ENCODE measurements around the gene CLDN4.
"Not testable (repeated sequence)": the region's sequence is repeated elsewhere in the genome, so short reads cannot be mapped to it uniquely, and the experiment has no call there.

The CLDN4 gene, protein sequence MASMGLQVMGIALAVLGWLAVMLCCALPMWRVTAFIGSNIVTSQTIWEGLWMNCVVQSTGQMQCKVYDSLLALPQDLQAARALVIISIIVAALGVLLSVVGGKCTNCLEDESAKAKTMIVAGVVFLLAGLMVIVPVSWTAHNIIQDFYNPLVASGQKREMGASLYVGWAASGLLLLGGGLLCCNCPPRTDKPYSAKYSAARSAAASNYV

DNA sequence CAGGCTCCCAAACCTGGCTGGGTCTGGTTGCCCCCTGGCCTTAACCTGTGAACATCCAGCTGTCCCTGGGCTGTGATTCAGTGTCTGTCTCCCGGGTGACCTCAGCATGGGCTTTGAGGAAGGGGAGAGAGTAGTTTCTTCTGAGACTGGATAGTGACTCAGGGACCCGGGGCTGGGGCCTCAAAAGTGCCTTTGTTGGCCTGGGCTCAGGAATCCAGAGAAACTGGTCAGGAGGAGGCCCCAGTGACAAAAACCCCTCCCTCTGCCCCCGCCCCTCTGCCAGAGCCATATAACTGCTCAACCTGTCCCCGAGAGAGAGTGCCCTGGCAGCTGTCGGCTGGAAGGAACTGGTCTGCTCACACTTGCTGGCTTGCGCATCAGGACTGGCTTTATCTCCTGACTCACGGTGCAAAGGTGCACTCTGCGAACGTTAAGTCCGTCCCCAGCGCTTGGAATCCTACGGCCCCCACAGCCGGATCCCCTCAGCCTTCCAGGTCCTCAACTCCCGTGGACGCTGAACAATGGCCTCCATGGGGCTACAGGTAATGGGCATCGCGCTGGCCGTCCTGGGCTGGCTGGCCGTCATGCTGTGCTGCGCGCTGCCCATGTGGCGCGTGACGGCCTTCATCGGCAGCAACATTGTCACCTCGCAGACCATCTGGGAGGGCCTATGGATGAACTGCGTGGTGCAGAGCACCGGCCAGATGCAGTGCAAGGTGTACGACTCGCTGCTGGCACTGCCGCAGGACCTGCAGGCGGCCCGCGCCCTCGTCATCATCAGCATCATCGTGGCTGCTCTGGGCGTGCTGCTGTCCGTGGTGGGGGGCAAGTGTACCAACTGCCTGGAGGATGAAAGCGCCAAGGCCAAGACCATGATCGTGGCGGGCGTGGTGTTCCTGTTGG lies at the start of gene CLDN4:
Gene CLDN4 (plus strand): TSS at position 316 of the 903 bp plus-strand sequence. CDS start 206 bp downstream, at position 522.
- in situ Hi-C loops (cut with HindIII; ENCODE audit: low sequenced_read_pairs) = no loop called here

DNA sequence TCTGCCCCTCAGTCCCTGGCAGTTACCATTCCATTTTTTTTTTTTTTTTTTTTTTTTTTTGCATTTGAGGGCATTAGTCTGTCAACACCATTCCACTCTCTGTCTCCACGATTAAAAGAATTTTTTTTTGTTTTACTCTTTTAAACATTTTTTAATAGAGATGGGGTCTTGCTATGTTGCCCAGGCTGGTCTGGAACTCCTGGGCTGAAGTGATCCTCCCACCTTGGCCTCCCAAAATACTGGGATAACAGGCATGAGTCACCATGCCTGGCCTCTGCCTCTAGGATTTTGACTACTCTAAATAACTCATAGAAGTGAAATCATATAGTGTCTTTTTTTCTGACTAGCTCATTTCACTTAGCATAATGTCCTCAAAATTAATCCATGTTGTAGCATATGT lies 44.2 kb upstream of the CLDN4 start:
- in situ Hi-C loops (cut with HindIII; ENCODE audit: low sequenced_read_pairs) = no loop called here

DNA sequence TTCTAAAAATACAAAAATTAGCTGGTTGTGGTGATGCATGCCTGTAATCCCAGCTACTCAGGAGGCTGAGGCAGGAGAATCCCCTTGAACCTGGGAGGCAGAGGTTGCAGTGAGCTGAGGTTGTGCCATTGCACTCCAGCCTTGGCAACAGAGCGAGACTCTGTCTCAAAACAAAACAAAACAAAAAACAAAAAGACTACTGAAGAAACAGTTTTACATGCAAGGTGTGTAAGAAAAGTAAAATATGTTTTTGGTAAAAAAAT lies 43.1 kb upstream of the CLDN4 start:
- in situ Hi-C loops (cut with HindIII; ENCODE audit: low sequenced_read_pairs) = not testable (repeated sequence)

DNA sequence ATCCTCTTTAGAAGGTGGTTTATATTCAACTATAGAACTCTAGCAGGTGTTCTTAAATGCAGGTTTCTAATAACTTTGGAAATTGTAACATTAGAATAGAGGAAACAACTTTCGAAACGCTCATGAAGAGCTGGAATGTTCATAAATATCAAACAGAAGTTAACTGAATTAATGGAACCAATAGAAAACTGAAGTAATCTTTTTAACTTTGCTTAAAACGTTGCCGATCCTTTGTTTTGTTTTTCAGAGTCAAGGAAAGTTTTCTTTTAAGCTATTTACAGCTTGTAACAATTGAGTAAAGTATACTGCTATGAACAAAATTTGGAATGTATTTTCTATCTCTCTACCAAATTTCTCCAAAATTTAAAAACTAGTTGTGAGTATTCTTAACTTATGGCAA lies 41.7 kb upstream of the CLDN4 start:
- in situ Hi-C loops (cut with HindIII; ENCODE audit: low sequenced_read_pairs) = no loop called here

DNA sequence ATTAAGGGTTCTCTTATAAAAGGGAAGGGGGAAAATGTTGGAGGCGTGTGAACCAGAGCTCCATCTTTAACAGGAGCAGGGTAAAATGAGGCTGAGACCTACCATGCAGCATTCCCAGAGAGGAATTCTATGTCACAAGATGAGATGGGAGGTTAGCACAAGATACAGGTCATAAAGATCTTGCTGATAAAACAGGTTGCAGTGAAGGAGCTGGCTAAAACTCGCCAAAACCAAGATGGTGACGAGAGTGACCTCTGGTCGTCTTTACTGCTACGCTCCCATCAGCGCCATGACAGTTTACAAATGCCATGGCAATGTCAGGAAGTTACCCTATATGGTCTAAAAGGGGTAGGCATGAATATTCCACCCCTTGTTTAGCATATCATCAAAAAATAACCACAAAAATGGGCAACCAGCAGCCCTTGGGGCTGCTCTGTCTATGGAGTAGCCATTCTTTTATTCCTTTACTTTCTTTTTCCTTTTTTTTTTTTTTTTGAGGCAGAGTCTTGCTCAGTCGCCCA lies 39.6 kb upstream of the CLDN4 start:
- in situ Hi-C loops (cut with HindIII; ENCODE audit: low sequenced_read_pairs) = not testable (repeated sequence)

DNA sequence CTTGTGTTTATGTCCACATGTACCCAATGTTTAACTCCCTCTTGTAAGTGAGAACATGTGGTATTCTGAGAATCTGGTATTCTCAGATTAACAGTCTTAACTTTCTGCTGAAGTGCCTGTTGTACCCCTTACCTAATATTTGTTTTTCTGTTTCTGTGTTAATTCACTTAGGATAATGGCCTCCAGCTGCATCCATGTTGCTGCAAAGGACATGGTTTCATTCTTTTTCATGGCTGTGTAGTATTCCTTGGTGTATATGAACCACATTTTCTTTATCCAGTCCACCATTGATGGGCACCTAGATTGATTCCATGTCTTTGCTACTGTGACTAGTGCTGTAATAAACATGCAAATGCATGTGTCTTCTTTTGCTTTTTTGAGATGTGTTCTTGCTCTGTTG lies 35.6 kb upstream of the CLDN4 start:
- in situ Hi-C loops (cut with HindIII; ENCODE audit: low sequenced_read_pairs) = not testable (repeated sequence)

DNA sequence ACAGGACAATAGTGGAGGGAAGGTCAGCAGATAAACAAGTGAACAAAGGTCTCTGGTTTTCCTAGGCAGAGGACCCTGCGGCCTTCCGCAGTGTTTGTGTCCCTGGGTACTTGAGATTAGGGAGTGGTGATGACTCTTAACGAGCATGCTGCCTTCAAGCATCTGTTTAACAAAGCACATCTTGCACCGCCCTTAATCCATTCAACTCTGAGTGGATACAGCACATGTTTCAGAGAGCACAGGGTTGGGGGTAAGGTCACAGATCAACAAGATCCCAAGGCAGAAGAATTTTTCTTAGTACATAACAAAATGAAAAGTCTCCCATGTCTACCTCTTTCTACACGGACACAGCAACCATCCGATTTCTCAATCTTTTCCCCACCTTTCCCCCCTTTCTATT lies 34.1 kb upstream of the CLDN4 start:
- in situ Hi-C loops (cut with HindIII; ENCODE audit: low sequenced_read_pairs) = not testable (repeated sequence)

DNA sequence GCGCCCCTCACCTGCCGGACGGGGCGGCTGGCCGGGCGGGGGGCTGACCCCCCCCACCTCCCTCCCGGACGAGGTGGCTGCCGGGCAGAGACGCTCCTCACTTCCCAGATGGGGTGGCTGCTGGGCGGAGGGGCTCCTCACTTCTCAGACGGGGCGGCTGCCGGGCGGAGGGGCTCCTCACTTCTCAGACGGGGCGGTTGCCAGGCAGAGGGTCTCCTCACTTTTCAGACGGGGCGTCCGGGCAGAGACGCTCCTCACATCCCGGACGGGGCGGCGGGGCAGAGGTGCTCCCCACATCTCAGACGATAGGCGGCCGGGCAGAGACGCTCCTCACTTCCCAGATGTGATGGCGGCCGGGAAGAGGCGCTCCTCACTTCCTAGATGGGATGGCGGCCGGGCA lies 33.6 kb upstream of the CLDN4 start:
- in situ Hi-C loops (cut with HindIII; ENCODE audit: low sequenced_read_pairs) = not testable (repeated sequence)

DNA sequence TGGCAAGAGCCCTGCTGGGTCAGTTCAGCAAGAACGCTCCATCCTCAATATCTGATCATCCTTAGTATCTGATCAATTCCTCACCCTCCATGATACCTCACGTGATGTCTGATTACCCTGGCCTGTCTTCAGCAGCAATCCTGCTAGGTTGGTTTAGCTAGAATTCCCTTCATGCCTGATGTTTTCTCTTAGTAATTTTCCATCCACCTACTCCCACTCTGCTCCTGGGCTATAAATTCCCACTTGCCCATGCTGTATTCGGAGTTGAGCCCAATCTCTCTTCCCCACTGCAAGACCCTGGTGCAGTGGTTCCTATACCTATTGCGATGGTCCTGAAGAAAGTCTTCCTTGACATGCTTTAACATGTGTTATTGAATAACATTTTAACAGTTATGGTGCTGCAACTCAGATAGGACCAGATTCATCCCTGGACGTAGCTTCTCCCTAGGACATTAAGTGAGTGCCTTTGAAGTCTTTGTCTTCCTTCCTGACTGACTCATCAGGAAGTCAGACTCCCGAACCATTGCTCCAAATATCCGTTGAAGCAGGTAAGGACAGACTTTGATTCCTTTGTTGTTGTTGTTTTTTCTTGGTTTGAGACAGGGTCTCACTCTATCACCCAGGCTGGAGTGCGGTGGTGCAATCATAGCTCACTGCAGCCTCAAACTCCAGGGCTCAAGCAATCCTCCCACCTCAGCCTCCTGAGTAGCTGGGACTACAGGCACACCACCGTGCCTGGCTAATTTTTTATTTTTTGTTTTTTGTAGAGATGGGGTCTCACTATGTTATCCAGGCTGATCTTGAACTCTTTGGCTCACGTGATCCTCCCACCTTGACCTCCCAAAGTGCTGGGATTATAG lies 31.3 kb upstream of the CLDN4 start:
- in situ Hi-C loops (cut with HindIII; ENCODE audit: low sequenced_read_pairs) = loop anchor here (25.0 kb wide), 1 partner anchor 213 kb away; no protein-coding TSS in a partner anchor

DNA sequence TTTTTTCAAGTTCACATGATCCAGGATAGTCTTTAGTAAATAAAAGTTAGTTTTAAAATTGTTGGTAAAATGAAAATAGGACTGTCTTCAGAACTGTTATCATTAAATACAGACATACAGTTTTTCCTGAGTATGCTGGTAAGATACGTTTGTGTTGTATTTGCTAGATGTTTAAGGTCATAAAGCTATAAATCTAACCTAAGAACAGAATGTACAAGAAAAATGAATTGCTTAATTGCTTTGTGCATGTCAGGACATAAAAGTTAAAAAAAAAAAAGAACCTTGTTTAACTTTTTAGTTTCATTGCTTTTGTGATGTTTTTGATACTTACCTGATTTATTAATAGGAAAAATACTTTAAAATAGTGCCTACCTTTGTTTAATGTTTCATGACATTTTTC lies 29.2 kb upstream of the CLDN4 start:
- in situ Hi-C loops (cut with HindIII; ENCODE audit: low sequenced_read_pairs) = loop anchor here (25.0 kb wide), 1 partner anchor 211 kb away; no protein-coding TSS in a partner anchor

DNA sequence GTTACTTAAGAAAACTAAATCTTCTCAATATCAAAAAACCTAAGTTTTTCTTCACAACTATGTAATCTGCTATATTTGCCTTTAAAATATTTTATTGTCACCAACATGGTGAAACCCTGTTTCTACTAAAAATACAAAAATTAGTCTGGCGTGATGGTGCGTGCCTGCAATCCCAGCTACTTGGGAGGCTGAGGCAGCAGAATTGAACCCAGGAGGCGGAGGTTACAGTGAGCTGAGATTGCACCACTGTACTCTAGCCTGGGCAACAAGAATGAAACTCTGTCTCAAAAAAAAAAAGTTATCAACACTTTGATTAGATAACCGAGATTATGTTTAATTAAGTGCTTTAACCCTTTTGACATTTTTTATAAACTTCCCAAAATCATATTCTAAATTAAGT lies 28.3 kb upstream of the CLDN4 start:
- in situ Hi-C loops (cut with HindIII; ENCODE audit: low sequenced_read_pairs) = loop anchor here (25.0 kb wide), 1 partner anchor 210 kb away; no protein-coding TSS in a partner anchor

DNA sequence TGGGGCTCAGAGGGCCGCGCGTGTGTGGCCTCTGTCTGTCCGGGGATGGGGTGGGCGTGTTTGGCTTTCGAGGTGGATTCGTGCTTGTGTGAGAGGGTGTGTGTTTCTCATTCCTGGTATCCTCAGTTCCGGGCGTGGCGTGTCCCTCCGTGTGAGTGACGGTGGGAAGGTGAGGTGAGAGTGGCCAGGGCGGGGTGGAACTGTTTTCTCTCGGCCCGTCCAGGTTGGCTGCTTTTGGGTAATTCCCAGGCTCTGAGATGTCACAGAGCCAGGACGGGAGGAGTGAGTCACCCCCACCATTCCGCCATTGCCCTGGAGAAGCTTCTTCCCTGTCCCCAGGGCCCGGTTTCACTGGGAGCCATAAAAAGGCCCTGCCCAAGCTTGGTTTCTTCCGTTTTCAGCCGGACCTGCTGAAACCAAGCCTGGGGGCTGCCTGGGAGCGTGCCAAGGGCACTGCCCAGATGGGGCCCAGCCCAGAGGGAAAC lies 21.3 kb upstream of the CLDN4 start:
- in situ Hi-C loops (cut with HindIII; ENCODE audit: low sequenced_read_pairs) = loop anchor here (5.0 to 25.0 kb wide), 3 partner anchors 57 to 203 kb away; no protein-coding TSS in a partner anchor

DNA sequence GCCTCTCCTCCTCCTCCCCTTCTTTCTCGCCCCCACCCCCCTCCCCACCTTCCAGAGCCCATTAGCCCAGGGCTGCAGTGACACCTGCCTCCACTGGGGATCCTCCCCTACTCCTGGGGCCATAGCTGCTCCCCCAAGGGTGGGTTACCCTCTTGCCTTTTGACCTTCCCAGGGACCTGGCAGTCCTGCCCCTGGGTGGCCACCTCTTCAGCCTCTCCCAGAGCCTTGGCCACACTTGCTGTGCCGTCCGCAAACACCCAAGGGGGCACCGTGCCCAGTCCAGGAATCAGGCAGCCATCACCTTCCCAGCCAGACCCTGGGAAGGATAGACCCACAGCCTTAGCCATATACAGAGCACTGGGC lies 19.8 kb upstream of the CLDN4 start:
- in situ Hi-C loops (cut with HindIII; ENCODE audit: low sequenced_read_pairs) = loop anchor here (25.0 kb wide), 1 partner anchor 201 kb away; no protein-coding TSS in a partner anchor

DNA sequence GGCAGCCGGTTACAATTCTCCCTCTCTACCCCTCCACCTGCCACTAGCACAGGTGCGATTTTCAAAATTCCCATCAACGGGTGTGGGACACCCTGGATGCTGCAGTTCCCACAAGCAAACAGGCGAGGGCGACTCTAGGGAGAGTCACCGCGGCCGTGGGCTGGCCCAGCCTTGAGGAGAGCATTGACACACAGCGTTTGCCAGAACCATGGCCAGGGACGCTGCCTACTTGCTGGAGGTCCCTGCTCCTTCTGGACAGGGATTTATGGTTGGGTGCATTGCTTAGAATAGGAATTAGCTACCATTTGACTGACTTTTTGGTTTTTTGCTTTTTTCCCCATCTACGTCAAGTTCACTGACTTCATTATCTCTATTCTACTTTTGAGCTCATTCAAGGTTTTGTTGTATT lies 19.0 kb upstream of the CLDN4 start:
- in situ Hi-C loops (cut with HindIII; ENCODE audit: low sequenced_read_pairs) = loop anchor here (25.0 kb wide), 1 partner anchor 201 kb away; no protein-coding TSS in a partner anchor

DNA sequence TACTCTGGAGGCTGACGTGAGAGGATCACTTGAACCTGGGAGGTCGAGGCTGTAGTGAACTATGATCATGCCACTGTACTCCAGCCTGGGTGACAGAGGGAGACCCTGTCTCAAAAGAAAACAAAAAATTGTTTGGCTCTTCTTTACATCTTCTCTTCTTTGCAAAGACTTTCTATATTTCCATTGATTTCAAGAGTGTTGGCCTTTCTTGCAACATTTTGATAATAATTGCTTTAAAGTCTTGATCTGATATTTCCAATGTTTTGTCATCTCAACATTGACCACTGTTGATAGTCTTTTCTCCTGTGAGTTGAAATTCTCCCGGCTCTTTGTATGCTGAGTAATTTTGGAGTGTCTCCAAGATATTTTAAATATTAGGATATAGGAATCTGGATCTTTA lies 17.8 kb upstream of the CLDN4 start:
- in situ Hi-C loops (cut with HindIII; ENCODE audit: low sequenced_read_pairs) = loop anchor here (25.0 kb wide), 1 partner anchor 199 kb away; no protein-coding TSS in a partner anchor

DNA sequence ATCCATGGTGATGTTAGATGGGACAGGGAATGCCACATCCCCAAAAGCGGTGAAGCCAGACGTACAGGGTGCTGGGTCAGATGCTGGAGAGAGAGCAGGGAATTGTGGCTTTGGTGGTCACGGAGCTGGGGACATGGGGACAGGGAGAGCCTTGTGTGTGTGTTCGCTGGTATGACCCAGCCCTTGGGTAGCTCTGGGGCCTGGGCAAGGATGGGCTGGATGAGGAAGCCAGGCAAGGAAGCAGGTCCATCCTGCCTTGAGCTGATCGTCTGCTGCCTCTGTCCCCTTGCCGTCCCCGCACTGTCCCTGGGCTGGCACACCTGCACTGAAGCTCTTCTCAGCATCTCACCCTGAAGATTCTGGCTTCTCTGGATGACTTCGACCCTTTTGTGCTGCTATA lies 15.4 kb upstream of the CLDN4 start:
- in situ Hi-C loops (cut with HindIII; ENCODE audit: low sequenced_read_pairs) = loop anchor here (25.0 kb wide), 1 partner anchor 197 kb away; no protein-coding TSS in a partner anchor

DNA sequence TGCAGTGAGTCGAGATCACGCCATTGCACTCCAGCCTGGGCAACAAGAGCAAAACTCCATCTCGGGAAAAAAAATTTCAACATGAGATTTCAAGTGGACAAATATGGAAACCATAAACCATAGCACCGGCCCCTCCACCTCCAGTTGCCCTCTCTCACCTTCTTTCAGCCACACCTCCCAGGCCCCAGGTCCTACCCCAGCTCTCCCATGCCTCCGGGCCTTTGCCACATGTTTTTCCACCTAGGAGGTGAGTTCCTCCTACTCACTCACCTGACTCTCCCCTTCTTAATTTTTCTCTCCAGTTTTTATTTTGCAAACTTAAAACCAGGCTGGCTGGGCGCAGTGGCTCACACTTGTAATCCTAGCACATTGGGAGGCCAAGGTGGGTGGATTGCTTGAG lies 13.7 kb upstream of the CLDN4 start:
- in situ Hi-C loops (cut with HindIII; ENCODE audit: low sequenced_read_pairs) = loop anchor here (25.0 kb wide), 1 partner anchor 195 kb away; no protein-coding TSS in a partner anchor

DNA sequence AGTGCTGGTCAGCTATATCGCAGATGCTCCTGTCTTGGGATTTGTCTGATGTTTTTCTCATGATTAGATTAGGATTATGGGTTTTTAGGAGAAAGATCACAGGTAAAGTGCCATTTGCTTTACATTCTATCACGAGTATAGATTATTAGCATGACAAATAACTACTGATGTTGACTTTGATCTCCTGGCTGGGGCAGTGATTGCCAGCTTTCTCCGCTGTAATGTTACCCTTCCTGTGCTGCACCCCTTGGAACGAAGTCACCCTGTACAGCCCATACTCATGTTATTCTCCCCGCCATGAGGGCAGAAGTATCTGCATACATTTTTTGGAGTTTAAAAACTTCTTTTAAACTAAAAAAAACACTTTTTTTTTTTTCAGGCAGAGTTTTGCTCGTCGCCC lies 10.8 kb upstream of the CLDN4 start:
- in situ Hi-C loops (cut with HindIII; ENCODE audit: low sequenced_read_pairs) = loop anchor here (25.0 kb wide), 1 partner anchor 192 kb away; no protein-coding TSS in a partner anchor

DNA sequence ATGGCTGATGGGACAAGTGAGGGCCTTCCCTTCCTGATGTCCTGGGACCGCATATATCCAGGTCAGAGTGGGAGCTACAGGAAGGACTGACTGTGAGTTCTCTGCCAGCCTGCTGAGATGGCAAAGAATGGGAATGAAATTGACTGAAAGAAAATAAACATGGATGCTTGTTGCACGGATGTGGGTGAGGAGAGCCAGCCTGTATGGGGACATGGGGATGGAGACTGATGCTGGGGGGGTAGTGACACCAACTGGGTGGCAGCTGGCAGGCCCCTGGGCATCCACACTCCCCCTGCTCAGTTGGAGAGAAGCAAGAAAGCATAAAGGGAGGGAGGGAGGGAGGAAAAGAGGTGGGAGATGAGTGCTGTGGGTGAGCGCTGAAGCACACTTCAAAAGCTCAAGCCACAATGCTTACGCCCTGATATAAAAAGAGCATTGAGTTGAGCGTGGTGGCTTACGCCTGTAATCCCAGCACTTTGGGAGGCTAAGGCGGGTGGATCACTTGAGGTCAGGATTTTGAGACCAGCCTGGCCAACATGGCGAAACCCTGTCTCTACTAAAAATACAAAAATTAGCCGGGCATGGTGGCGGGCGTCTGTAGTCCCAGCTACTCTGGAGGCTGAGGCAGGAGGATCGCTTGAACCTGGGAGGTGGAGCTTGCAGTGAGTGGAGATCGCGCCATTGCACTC lies 9.1 kb upstream of the CLDN4 start:
- in situ Hi-C loops (cut with HindIII; ENCODE audit: low sequenced_read_pairs) = loop anchor here (25.0 kb wide), 1 partner anchor 191 kb away; no protein-coding TSS in a partner anchor
